Measurements from ENCODE around the gene EXOC3L1. TPM values are rescaled to one million over a fixed set of nuclear protein-coding genes. Genes with fewer than 3 reads are reported as not detected.
A peak's percentile ranks its signal among the peaks of the same experiment; 100 is the strongest.

Gene EXOC3L1
- total RNA-seq, 1 experiment from 2014 or later = 0.30 TPM

- no peak overlapping the region for H2AFZ ChIP-seq (ENCODE audit: low read depth, low read length, poor library complexity, severe bottlenecking)
Observed at GRCh38 chr16:67228034-67228785, 38.3 kb upstream of the EXOC3L1 start.

More at GRCh38 chr16:67228034-67228785, 38.3 kb upstream of the EXOC3L1 start:
- ChIA-PET POLR2A (interaction anchor here (0.8 to 1.4 kb wide), 3 partner anchors 8 to 16 kb away, joined by 3 to 5 read pairs (median 3); no protein-coding TSS in a partner anchor), RAD21 (ENCODE audit: low non-redundant PET in 1 of 2, low total read pairs in 2 of 2, uncharacterized antibody in 2 of 2, unreplicated experiment in 2 of 2) (no interaction called here), CTCF (interaction anchor here (0.6 to 2.5 kb wide), 3 partner anchors 8 to 30 kb away, joined by 5 to 10 read pairs (median 9); no protein-coding TSS in a partner anchor)
- peaks cover 18% of the 10 kb centered on the region for H3K79me2 ChIP-seq (ENCODE audit: insufficient read depth, low read length)
- TF ChIP-seq YY1 (IDR thresholded peaks at IDR 0.05; ENCODE audit: extremely low read depth, insufficient replicate concordance, low read depth, low read length) = no peak
- TF ChIP-seq ZBTB33 (IDR thresholded peaks at IDR 0.05; ENCODE audit: extremely low read depth, insufficient replicate concordance, low read length) = no peak
- TF ChIP-seq EZH2 (IDR thresholded peaks at IDR 0.05) = no peak
- no peak for TF ChIP-seq MAX (IDR thresholded peaks at IDR 0.05)
- TF ChIP-seq JUND (IDR thresholded peaks at IDR 0.05) = no peak
- no peak for TF ChIP-seq POLR2A (IDR thresholded peaks at IDR 0.05; ENCODE audit: borderline replicate concordance, extremely low read depth, insufficient read depth, insufficient read length)
- no peak for TF ChIP-seq CTCF (IDR thresholded peaks at IDR 0.05 in 2 of 3, conservative IDR thresholded peaks at IDR 0.05 in 1 of 3; ENCODE audit: borderline replicate concordance in 1 of 3, insufficient read depth in 1 of 3, low read depth in 2 of 3, low read length in 2 of 3)
- no peak for TF ChIP-seq TCF7L2 (IDR thresholded peaks at IDR 0.05; ENCODE audit: borderline replicate concordance, extremely low read depth, insufficient read depth, insufficient read length)
- peaks cover 18 to 37% of the 10 kb centered on the region in 2 experiments; a peak in 3 of 4 replicates for H3K36me3 ChIP-seq (ENCODE audit: control insufficient read depth in 1 of 2, insufficient read depth in 2 of 2, low read length in 2 of 2)
- peak overlapping the region; percentile 80 for H3K9ac ChIP-seq (ENCODE audit: low read length)
- H3K27ac ChIP-seq (ENCODE audit: low read depth, low read length) = no peak overlapping the region
- H3K4me3 ChIP-seq (replicated peaks in 1 of 2; ENCODE audit: low read depth in 1 of 2, low read length in 2 of 2) = peak overlapping the region; percentile 80 to 88
- H3K4me1 ChIP-seq (ENCODE audit: control insufficient read depth in 1 of 2, insufficient read depth in 2 of 2, low read length in 2 of 2) = peaks cover 6 to 18% of the 10 kb centered on the region in 2 experiments; a peak in 3 of 4 replicates
- no TSS peak for BruUV-seq (replicated peaks)
- ATAC-seq (no peak), DNase-seq (ENCODE audit: low read depth, low spot score) (no peak)
- H3K4me2 ChIP-seq (ENCODE audit: low read length) = peak overlapping the region; percentile 88
- no peaks in the 10 kb centered on the region for H3K27me3 ChIP-seq (ENCODE audit: insufficient read depth, low read length)
- no peaks in the 10 kb centered on the region for H3K9me2 ChIP-seq (ENCODE audit: insufficient read depth)
- no peaks in the 10 kb centered on the region for H3K9me3 ChIP-seq (ENCODE audit: control insufficient read depth in 1 of 2, insufficient read depth in 1 of 2, low read depth in 1 of 2, low read length in 2 of 2)
- intact Hi-C loops (cut with micrococcal nuclease) = no loop called here
- no peaks in the 10 kb centered on the region for H4K20me1 ChIP-seq (ENCODE audit: insufficient read depth)

All from HCT116 (cell line).